ENCODE data around the gene FANCC. TPM values are rescaled to one million over a fixed set of nuclear protein-coding genes. Genes with fewer than 3 reads are reported as not detected.
A peak's percentile ranks its signal among the peaks of the same experiment; 100 is the strongest.

Gene FANCC
- total RNA-seq, 1 donor from 2014 or later = 22.9 TPM

DNA sequence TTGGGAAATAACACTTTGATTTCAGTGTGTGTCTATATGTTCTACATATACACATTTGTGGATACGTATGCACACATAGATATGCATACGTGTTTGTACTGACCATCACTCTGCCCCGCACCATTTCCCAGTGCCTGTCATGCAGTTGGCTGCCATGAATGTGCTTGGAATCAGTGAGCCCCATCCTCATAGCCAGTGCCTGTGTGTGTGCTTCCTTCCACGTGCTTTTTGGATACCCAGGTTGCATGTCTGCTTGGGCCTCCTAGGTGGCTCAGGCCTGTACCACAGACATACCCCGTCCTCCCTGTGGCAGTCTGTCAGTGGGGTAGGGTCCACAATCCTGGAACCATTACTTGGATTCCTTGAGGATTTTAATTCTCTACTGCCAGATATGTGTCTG, 243.6 kb downstream of the FANCC start:
- H3K36me3 Mint-ChIP-seq (ENCODE audit: unreplicated experiment) = peaks cover 4% of the 10 kb centered on the region
- peaks cover 15% of the 10 kb centered on the region for H3K9me3 Mint-ChIP-seq (ENCODE audit: unreplicated experiment)
- DNase-seq = no peak
- H3K27ac Mint-ChIP-seq (ENCODE audit: unreplicated experiment) = no peak overlapping the region
- peaks cover 11% of the 10 kb centered on the region for H3K27me3 Mint-ChIP-seq (ENCODE audit: unreplicated experiment)
- no peak for TF ChIP-seq CTCF (IDR thresholded peaks at IDR 0.05; ENCODE audit: partially characterized antibody, unreplicated experiment)
- H3K4me3 Mint-ChIP-seq (ENCODE audit: unreplicated experiment) = no peak overlapping the region
- H3K4me1 Mint-ChIP-seq (ENCODE audit: low read depth, unreplicated experiment) = peaks cover 23% of the 10 kb centered on the region

GRCh38 chr9:95073042-95073607, 244.4 kb downstream of the FANCC start:
- H3K36me3 Mint-ChIP-seq (ENCODE audit: unreplicated experiment) = peaks cover 4% of the 10 kb centered on the region
- no peak for DNase-seq
- H3K27ac Mint-ChIP-seq (ENCODE audit: unreplicated experiment) = peak overlapping the region; percentile 62
- TF ChIP-seq CTCF (IDR thresholded peaks at IDR 0.05; ENCODE audit: partially characterized antibody, unreplicated experiment) = no peak
- peaks cover 6% of the 10 kb centered on the region for H3K27me3 Mint-ChIP-seq (ENCODE audit: unreplicated experiment)
- peaks cover 10% of the 10 kb centered on the region for H3K9me3 Mint-ChIP-seq (ENCODE audit: unreplicated experiment)
- H3K4me3 Mint-ChIP-seq (ENCODE audit: unreplicated experiment) = peak overlapping the region; percentile 28
- H3K4me1 Mint-ChIP-seq (ENCODE audit: low read depth, unreplicated experiment) = peaks cover 15% of the 10 kb centered on the region

GRCh38 chr9:95071925-95072324, 245.6 kb downstream of the FANCC start:
- DNase-seq = no peak
- H3K27ac Mint-ChIP-seq (ENCODE audit: unreplicated experiment) = no peak overlapping the region
- H3K9me3 Mint-ChIP-seq (ENCODE audit: unreplicated experiment) = peaks cover 5% of the 10 kb centered on the region
- TF ChIP-seq CTCF (IDR thresholded peaks at IDR 0.05; ENCODE audit: partially characterized antibody, unreplicated experiment) = no peak
- no peak overlapping the region for H3K4me3 Mint-ChIP-seq (ENCODE audit: unreplicated experiment)
- H3K36me3 Mint-ChIP-seq (ENCODE audit: unreplicated experiment) = peaks cover 4% of the 10 kb centered on the region
- peaks cover 4% of the 10 kb centered on the region for H3K27me3 Mint-ChIP-seq (ENCODE audit: unreplicated experiment)
- H3K4me1 Mint-ChIP-seq (ENCODE audit: low read depth, unreplicated experiment) = peaks cover 3% of the 10 kb centered on the region

- H3K36me3 Mint-ChIP-seq (ENCODE audit: unreplicated experiment) = peaks cover 4% of the 10 kb centered on the region
- H3K4me1 Mint-ChIP-seq (ENCODE audit: low read depth, unreplicated experiment) = peaks cover 3% of the 10 kb centered on the region
- H3K27me3 Mint-ChIP-seq (ENCODE audit: unreplicated experiment) = peaks cover 4% of the 10 kb centered on the region
- no peak for TF ChIP-seq CTCF (IDR thresholded peaks at IDR 0.05; ENCODE audit: partially characterized antibody, unreplicated experiment)
- H3K4me3 Mint-ChIP-seq (ENCODE audit: unreplicated experiment) = no peak overlapping the region
- H3K27ac Mint-ChIP-seq (ENCODE audit: unreplicated experiment) = no peak overlapping the region
- DNase-seq = no peak
- H3K9me3 Mint-ChIP-seq (ENCODE audit: unreplicated experiment) = peaks cover 4% of the 10 kb centered on the region
Observed at GRCh38 chr9:95071450-95071849, 246.1 kb downstream of the FANCC start.

DNA sequence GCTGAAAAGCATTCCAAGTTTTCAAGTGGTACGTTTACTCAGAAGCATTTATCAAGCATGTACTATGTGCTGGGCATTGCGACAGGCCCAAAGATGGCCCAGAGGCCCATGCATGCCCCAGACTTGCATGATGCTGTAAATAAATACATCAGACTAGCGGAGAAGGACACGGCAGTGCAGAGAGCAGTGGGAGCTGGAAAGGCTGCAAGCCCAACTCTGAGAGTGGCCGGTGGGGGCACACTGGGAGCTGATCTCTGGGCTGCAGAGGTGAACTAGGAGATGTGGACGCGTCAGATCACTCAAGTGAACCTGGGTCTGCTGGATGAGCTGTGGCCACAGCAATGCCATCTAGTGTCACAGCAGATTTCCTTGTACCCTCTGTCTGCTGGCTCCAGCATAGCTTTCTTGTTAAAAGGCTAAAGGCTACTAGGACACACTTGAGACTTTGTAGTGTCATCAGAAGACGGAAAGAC, 246.9 kb downstream of the FANCC start:
- H3K27ac Mint-ChIP-seq (ENCODE audit: unreplicated experiment) = no peak overlapping the region
- peaks cover 3% of the 10 kb centered on the region for H3K4me1 Mint-ChIP-seq (ENCODE audit: low read depth, unreplicated experiment)
- peaks cover 4% of the 10 kb centered on the region for H3K9me3 Mint-ChIP-seq (ENCODE audit: unreplicated experiment)
- H3K4me3 Mint-ChIP-seq (ENCODE audit: unreplicated experiment) = no peak overlapping the region
- peaks cover 4% of the 10 kb centered on the region for H3K36me3 Mint-ChIP-seq (ENCODE audit: unreplicated experiment)
- no peak for TF ChIP-seq CTCF (IDR thresholded peaks at IDR 0.05; ENCODE audit: partially characterized antibody, unreplicated experiment)
- no peak for DNase-seq
- peaks cover 4% of the 10 kb centered on the region for H3K27me3 Mint-ChIP-seq (ENCODE audit: unreplicated experiment)
